ENCODE measurements around the gene SSX3.
"Not testable (repeated sequence)": the region's sequence is repeated elsewhere in the genome, so short reads cannot be mapped to it uniquely, and the experiment has no call there.

The SSX3 gene

GRCh38 chrX:48356315-48357094, at the start of gene SSX3:
SSX3 (minus strand) TSS chrX:48356703; CDS start chrX:48355249, 1,454 bp downstream.
- not testable (repeated sequence) for DNase-seq (ENCODE audit: low read depth, low spot score)

- DNase-seq (ENCODE audit: low read depth, low spot score): not testable (repeated sequence)
Observed at GRCh38 chrX:48397825-48398224, 41.3 kb upstream of the SSX3 start.

- DNase-seq (ENCODE audit: low read depth, low spot score): not testable (repeated sequence)
Observed at GRCh38 chrX:48396931-48397330, 40.4 kb upstream of the SSX3 start.

GRCh38 chrX:48383239-48383638, 26.7 kb upstream of the SSX3 start, which contains the start of gene SSX4:
SSX4 (plus strand) TSS chrX:48383539; CDS start chrX:48384054, 515 bp downstream.
- DNase-seq (ENCODE audit: low read depth, low spot score): not testable (repeated sequence)

- DNase-seq (ENCODE audit: low read depth, low spot score): not testable (repeated sequence)
Observed at GRCh38 chrX:48370408-48370807, 13.9 kb upstream of the SSX3 start.

DNA sequence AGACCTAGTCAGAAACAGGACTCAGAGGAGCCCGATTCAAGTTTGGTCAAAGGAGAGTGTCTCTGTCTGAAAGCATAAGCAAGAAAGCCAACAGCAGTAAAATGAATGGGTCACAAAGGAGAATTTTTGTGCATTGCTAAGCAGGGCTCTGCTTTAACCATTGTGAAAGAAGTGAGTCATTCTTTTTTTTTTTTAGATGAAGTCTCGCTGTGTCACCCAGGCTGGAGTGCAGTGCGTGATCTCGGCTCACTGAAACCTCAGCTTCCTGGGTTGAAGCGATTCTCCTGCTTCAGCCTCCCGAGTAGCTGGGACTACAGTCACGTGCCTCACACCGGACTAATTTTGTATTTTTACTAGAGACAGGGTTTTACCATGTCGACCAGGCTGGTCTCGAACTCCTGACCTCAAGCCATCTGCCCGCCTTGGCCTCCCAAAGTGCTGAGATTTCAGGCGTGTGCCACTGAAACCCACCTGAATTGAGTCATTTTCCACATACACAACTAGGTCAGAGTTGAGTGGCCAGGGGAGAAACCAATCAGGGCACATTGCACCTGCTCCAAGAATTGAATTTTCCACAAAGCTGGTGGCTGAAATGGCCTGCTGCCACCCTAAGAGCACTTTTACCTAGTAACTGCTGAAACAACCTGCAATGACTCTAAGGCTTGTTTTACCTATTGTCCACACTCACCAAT, 11.4 kb upstream of the SSX3 start:
- not testable (repeated sequence) for DNase-seq (ENCODE audit: low read depth, low spot score)

DNA sequence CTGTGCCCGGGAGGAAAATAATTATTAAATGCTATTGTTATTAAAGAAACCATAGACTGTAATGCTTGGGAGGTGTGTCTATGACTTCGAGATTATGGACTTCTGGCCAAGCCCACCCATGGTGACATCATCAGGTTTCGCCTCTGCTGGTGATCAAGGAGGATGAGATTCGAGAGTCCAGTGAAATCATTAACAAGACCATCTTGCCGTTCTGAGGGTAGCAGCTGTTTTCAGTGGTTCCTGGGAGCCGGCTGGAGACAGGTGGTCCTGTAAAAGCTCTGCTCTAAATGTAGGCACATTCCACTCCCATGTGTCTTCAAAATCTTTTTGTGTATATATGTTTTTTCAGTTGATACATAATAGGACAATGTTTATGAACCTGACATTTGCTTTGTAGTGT, 2.8 kb upstream of the SSX3 start:
- DNase-seq (ENCODE audit: low read depth, low spot score): not testable (repeated sequence)

GRCh38 chrX:48357681-48358080, 1.2 kb upstream of the SSX3 start:
- no peak for DNase-seq (ENCODE audit: low read depth, low spot score)

DNA sequence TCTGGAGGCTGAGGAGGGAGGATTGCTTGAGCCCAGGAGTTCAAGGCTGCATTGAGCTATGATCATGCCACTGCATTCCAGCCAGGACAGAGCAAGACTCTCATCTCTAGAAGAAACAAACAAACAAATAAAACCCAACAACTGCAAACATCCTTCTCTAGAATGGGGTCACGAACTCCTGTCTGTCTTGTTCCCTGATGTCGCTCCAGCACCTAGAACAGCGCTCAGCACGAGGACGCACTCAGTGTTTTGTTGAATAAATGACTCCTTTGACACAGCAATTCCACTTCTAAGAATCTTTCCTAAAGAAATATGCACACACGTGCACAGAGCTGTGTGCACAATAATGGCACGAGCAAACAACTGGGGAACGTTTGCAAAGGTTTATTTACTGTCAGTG, 10.4 kb downstream of the SSX3 start:
- DNase-seq (ENCODE audit: low read depth, low spot score): not testable (repeated sequence)

DNA sequence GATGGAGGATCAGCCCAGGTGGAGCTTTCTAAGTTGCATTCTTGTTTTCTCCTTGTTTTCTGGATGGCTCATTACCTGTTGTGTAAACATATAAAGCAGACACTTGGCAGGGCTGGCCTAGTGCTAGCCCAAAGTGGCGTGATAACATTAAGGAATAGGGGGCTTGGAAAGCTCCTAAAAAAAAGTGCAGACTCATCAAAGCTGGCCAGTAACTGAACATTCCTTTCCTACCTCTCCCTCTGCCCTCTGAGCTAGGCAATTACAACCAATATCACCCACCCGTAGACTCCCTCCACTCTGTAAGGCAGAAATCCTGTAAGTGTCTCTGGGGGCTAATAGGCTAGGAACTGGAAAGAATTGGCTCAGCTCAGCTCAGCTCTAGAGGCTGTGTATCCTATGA, 42.5 kb downstream of the SSX3 start:
- not testable (repeated sequence) for DNase-seq (ENCODE audit: low read depth, low spot score)

DNA sequence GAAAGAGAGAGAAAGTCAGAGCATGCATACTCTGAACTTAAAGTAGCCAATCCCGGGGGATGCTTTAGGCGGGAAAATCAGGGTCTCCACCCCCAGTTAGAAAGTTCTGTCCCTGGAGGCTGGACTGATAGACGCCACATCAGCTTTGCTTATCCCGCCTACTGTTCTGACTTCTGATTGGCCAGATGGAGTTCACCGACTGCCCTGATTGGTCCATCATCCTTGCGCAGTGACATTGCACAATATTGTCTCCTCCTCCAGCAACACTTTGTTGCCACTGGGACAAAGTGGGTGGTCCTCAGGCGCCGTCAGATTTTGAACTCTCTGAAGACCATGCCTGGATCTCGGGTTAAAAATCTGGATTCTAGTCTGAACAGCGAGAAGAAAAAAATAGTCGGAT, 50.3 kb downstream of the SSX3 start:
- DNase-seq (ENCODE audit: low read depth, low spot score): no peak

Measured in activated CD4-positive, CD25-positive, alpha-beta regulatory T cell treated with anti-CD3 and anti-CD28 coated beads, Interleukin-2, amount 50 U/mL, for 16 hours (primary cell).